NCI-H187 (cell line): ENCODE data around the gene ZDHHC5.
"Not testable (repeated sequence)": the region's sequence is repeated elsewhere in the genome, so short reads cannot be mapped to it uniquely, and the experiment has no call there.

Experiments
- DNase-seq, 2 experiments: peaks; one replicate each; lab custom pipeline; 2025; lab: John Stamatoyannopoulos, UW

The ZDHHC5 gene

DNA sequence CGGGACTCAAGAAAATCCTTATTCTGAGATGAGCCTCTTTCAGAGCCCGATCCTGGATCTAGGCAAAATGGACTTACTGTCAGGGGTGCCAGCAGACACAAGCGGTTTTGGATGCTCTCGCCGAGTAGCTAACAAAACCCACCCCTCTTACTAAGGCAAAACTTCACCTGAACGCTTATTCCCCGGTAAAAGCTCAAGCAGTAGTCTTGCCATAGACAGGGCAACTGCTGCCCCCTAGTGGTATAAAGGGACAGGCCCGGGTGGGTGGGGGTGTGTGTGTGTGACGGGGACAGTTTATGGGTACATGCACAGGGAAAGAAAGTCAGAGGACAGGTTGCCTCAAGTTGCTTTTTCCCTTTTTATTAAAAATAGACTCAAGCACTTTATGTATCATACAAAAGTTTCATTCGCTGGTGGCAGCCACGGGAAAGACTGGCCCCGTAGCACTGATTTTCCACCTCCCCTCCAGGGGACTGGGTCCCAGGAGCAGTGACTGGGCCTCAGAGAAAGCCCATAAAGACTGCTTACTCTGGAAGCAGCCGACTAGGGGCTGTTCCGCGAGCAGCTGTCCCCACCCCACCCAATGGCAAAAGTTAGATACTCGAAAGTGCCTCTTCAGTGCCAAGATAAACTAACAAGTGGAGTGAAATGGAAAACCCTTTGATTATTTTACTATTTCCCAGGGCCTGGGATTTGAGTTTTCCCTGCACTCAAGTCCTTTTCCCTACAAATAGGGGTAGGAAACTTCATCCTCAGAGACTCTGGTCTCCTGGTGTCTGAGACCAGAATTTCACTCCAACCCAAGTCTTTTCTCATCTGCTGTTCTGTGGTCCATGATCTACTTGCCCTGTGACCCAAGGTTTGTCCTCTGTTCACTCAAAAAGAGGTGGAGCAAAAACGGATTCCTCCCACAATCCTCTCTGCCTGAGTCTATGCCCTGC, 22.9 kb upstream of the ZDHHC5 start:
- peak; percentile 6 to 38 for DNase-seq

DNA sequence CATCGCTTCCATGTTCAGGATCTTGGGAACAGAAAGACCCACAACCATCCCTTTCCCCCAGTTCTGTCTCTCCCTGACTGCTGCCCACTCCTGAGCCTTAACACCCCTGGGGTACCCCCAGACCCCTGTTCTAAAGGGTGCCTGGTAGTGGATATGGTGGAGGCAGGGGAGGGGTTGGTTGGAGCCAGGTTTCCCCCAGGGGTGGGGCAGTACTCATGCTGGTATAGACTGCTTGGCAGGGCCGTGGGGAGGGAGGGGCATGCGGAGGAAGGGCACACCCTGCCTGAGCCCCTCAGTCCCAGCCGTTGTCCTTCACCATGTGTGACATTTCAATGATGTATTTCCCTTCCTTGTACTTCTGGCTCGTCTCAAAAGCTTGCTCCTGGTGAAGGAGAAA, 22.2 kb upstream of the ZDHHC5 start:
- DNase-seq: no peak

DNA sequence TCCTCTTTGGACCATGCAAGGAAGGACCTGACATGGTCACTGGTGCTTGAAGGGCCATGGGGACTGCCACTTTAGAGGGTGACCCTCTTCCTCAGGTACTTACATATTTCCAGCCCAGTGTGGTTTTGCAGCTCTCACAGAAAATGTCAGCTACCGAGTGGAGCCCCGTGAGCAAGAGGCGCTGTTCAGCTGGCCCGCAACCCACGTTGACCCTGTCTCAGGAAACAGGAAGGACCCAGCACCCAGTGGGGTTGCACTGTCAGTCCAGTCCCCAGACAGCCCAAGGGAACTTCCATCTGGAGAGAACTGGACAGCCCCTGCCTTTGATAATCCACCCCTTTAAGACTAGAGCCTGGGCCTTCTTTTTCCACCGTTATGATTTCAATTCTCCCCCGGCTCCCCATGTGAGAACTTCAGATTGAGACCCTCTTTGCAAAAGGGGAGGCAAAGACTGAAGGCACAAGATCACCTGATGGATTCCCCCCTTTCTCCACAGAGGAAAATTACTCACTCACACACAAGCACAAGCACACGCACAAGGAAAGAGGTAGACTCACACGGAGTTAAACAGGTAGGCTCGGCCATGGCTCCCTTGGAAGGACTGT, 21.6 kb upstream of the ZDHHC5 start:
- no peak for DNase-seq

DNA sequence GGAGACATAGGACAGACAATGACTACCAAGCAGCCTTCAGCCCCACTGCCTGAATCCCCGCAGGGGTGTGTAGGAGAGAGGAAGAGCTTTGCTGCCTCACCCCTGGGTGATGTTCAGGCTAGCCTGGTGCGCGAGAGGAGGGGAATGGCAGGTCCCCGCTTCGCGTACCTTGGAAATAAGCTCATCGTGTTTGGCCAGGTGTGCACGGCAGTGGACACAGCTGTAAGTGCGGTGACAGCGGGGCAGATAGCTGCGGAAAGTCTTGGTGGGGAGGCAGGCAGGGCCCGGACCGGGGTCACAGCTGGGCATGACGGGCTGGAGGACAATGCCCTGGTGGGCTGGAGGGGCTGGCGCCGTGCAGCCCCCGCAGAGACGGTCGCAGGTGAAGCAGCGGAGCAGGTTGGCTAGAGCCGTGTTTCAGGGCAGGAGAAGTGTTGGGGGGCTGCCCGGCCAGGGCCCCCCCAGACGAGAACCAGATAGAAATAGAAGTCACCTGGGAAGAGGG, 21.1 kb upstream of the ZDHHC5 start:
- no peak for DNase-seq

DNA sequence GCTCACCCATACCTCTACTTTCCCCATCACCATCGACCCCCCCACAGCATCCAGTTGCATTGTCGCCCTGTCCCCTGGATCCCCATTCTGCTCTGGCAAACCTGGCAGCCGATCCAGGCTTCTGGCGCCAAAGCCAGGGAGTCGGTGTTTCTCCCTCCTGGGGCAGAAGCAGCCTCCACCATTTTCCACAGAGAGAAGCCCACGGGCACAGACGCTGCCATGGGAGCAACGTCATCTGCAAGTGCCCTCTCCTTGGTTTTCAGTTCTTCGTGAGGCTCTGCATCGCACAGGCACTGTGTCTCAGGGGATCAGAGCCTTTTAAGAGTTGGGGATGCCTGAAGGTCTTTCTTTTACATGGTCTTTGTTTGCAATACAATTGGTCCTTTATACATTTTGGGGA, 20.5 kb upstream of the ZDHHC5 start:
- no peak for DNase-seq

DNA sequence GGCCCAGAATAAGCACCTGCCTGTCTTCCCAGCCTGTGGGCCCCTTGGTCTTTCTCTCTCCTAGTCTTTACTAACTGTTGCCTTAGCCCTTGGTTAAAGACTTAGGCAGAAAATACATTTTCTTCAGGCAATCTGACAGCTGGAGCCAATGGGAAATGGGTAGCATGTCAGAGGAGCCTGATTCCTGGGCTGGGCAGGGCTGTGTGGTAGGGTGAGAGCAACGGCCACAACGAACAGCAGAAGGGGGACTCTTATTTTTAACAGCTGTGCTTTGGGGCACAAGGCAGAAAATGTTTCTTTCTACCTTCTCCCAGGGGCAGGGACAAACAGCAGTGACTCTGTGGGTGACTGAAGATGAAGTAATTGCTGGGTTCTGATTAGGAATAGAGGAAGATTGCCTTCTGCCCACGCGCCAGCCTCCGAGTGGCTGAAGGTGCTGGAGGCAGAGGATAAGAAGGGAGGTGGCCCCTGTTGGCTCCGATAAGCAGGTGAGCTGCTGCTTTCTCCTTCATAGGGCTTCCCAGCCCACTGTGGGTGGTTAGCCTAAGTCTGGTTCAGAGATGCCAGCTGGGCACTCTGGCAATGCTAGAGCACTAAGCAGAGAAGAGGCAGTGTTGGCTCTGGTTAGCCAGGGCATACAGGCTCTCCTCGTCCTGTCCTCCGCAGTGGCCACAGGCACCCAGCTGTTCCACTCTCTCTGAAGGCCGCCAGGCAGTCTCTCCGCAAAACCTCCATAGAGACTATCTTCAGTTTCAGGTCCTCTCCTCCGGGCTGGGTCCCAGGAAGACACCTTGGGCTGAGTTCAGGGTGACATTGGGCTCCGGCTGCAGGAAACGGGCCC, 19.7 kb upstream of the ZDHHC5 start:
- DNase-seq: no peak

DNA sequence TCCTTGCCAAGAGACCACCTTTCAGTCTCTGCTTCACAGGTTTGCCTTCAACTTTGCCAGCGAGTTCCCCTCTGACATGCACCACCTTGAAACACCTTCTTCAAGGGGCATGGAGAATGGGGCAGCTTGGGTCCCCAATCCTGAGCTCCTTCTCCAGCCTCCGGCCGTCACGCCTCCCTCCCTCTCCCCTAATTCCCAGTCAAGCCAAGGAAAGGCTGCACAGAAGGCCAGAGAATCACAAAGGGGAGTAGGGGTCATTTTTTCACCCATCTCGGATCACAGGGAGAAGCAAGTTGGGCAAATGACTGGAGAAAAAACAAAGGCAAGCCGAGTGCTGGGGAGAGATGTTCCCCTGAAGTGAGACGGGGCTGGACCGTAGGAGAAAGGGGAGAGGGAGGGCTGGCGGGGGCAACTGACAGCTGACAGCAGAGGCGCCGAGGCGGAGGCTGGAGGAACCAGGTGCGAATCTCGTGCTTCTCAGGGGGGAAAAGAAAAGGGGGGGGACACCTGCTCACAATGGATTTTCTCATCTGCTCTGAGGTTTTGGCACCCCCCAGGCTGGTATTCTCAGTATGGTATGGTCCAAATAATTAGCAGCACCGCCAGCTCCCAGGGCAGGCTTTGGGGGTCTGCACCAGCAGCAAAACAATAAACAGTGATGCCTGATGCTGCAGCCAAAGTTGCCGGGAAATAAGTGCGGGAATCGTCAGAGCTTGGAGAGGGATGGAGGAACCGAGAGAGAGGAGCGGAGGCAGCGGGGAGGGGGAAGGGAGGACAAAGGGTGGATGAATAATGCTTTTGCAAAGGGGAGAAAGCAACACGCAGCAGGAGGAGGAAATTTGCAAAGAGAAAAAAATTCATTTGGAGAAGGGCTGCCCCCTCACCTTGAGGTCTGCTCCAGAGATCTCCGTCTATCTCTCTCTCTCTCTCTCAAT, 18.8 kb upstream of the ZDHHC5 start:
- no peak for DNase-seq

DNA sequence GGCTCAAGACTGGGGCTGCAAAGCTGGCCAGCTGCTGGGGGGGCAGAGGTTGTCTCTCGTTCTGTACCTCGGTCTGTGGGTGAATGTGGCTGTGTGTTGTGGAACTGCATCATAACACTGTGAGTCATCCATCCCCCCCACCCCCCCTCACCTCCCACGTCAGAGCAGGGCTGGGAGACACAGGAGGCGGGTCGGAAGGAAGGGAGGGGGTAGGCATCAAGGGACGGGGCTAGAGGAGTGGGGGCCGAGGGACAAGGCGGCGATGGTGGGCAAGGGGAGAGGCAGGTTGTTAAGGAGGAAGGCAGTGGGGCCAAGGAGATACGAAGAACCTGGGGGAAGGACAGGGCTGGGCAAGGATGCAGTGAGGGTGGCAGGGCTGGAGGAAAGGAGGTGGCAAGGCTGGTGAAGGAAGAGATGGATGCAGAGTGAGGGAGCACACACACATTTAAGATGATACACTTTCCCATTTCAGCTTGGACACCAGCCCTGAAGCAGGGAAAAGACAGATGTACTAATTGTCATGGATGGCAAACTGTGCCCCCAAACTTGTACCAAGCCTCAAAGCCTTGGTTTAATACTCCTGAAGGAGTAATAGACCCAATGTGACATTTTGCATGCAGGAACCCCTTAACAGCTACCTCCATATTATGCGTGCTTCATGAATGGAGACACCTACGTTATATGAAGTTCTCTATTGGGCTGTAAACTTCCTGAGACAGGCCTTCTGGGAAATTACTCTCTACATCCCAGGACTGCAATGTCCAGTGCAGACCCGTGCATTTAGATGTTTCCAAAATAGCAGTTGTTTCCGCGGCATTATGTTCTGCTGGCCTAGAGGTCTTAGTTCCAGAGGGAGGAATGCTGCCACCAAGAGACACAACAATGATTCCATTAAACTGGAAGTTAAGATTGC, 17.8 kb upstream of the ZDHHC5 start, which contains the start of gene YPEL4:
Gene YPEL4, minus strand, starts transcription at position 87 of the 913 bp plus-strand sequence. CDS start 2,805 bp downstream, outside the sequence.
- DNase-seq: no peak

DNA sequence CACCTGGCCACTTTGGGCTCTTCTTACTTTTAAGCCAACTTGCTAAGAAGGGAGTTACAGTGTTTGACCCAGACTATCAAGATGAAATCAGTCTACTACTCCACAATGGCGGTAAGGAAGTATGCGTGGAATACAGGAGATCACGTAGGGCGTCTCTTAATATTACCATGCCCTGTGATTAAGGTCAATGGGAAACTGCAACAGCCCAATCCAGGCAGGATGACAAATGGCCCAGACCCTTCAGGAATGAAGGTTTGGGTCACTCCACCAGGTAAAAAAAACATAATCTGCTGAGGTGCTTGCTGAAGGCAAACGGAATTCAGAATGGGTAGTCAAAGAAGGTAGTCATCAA, 17.2 kb upstream of the ZDHHC5 start:
- DNase-seq: no peak

DNA sequence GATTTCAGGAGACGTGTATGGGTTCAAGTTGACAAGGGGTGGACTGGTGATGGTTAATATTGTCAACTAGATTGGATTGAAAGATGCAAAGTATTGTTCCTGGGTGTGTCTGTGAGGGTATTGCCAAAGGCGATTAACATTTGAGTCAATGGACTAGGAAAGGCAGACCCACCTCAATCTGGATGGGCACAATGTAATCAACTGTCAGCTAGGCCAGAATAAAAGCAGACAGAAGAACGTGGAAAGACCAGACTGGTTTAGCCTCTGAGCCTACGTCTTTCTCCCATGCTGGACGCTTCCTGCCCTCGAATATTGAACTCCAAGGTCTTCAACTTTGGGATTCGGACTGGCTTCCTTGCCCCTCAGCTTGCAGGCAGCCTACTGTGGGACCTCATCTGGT, 16.5 kb upstream of the ZDHHC5 start:
- no peak for DNase-seq

DNA sequence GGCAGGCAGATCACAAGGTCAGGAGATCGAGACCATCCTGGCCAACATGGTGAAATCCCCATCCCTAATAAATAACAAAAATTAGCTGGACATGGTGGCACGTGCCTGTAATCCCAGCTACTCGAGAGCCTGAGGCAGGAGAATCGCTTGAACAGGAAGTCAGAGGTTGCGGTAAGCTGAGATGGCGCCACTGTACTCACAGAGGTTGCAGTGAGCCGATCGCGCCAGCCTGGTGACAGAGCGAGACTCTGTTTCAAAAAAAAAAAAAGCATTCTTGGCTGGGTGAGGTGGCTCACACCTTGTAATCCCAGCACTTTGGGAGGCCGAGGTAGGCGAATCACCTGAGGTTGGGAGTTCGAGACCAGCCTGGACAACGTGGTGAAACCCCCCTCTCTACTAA, 15.7 kb upstream of the ZDHHC5 start:
- DNase-seq: not testable (repeated sequence)

DNA sequence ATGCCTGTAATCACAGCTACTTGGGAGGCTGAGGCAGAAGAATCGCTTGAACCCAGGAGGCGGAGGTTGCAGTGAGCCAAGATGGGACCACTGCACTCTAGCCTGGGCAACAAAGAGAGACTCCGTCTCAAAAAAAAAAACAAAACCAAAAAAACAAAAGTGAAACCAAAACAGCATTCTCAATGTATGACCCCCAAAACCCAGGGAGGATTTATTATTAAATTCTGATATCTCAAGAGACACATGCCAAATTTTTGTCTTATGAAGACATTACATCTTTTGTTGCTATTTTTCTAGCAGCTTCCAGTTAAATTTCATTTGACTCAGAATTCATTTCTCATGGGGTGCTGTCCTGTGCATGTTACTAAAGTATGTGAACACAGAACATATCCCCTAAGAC, 15.3 kb upstream of the ZDHHC5 start:
- no peak for DNase-seq

DNA sequence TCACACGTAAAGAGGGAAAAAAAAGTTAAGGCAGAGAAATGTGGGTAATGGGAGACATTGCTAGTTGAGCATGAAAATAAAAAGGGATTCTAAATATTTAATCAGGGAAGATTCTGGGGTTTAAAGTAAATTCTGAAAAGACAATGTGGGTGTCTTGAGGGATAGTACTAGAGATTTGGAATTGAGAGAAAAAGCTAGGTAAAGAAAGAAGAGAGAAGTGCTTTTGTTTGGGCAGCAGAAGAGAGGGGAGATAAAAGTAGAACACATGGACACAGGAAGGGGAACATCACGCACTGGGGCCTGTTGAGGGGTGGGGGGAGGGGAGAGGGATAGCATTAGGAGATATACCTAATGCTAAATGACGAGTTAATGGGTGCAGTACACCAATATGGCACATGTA, 14.8 kb upstream of the ZDHHC5 start:
- no peak for DNase-seq

DNA sequence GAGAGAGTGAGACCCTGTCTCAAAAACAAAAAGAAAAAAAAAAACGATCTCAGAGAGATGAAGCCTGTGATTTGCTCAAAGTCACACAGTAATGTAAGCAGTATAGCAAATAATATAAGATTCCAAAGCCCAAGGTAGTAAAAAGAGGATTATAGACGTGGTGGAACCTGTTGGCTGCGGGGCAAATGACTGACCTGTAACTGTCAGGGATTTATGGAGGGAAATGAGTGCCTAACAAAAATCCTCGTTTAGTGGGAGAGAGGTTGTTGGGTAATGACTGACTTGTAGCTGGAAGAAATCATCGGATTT, 11.1 kb upstream of the ZDHHC5 start:
- DNase-seq: no peak

DNA sequence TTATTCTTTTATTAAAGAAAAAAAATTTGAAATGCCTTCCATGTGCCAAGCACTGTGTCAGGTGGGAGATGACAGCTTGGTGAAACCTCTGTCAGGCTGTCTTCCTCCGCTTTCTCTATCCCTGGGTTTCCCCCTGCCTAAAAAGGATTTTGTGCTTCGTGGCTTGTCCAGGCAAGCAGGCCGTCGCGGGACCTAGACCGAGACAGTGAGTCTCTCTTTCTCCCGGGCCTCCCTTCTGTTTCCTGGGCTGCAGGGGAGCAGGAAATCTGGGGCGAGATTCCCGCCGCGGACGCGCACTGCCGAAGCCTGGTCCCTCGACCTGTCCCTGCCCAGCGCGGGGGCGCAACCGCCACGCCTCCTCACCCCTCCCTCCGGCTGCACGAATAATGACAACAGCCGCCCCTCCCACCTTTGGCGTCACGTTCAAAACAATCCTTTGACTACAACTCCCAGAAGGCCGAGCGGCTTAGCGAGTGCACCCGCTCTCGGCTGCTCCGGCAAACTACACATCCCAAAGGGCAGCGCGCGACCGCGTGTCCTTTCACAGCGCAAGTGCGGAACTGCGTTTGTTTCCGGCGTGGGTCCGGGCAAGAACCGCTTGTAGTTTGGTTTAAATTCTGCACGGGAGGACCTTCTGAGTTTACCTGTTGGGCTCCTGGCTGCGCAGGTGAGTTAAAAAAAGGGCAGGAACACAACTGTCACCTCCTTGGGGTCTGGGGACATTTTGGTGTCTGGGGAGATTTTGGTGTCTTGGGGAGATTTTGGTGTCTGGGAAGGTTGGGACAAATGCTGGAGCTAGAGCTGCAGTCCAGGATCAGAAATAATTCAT, 10.5 kb upstream of the ZDHHC5 start, which contains the start of gene CLP1:
Gene CLP1, plus strand, starts transcription at position 569 of the 829 bp plus-strand sequence. CDS start 1,715 bp downstream, outside the sequence.
- DNase-seq: peak; percentile 82 to 90

DNA sequence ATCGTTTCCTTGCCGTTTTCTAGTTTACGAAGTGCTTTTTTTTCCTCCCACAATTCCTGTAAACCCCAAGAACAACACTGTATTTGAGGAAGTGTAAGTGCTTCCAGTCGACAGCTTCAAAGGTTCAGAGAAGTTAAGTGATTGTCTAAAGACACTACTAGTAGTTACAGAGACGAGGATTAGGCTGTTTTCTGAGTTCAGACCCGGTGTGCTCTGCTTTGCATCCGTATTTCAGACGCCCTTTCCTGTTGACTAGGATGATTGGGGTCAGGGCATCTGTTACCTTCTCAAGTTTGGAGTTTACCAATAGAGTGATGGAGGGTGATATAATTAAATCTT, 9.9 kb upstream of the ZDHHC5 start:
- no peak for DNase-seq

DNA sequence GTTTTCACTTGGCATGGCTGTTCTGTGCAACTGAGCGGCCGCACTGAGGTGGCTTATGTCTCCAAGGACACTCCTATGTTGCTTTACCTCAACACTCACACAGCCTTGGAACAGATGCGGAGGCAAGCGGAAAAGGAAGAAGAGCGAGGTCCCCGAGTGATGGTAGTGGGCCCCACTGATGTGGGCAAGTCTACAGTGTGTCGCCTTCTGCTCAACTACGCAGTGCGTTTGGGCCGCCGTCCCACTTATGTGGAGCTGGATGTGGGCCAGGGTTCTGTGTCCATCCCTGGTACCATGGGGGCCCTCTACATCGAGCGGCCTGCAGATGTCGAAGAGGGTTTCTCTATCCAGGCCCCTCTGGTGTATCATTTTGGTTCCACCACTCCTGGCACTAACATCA, 8.2 kb upstream of the ZDHHC5 start:
- no peak for DNase-seq

DNA sequence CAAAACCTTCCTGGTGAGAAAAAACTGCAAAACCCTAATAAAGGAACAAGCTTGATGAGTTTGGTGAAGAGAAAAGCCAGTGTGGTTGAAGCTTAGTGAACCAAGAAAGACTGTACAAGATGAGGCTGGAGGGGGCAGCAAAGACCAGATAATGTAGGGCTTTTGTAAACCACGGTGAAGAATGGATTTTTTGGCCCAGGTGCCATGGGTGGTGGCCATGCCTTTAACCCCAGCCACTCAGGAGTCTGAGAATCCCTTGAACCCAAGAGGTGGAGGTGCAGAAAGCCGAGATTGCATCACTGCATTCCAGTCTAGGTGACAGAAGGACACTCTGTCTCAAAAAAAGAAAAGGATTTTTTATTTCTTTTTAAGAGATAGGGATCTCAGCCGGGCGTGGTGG, 5.0 kb upstream of the ZDHHC5 start:
- no peak for DNase-seq

DNA sequence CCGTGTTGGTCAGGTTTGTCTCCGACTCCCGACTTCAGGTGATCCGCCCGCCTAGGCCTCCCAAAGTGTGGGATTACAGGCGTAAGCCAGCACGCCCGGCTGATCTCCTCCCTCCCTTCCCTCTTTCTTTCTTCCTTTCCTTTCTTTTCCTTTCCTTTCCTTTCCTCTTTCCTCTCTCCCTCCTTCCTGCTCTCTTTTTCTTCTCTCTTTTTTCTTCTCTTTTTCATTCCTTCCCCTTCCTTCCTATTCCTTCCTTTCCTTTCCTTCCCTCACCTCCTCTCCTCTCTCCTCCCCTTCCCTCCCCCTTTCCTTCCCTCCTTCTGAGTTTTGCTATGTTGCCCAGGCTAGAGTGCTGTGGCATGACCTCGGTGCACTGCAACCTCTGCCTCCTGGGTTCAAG, 3.9 kb upstream of the ZDHHC5 start:
- no peak for DNase-seq
